DMS 273 treated with DMSO at 0.1 percent for 48 hours (cell line): ENCODE results near the gene PHKB.

Source experiments
- DNase-seq: peaks from one replicate; lab custom pipeline; 2025; lab: John Stamatoyannopoulos, UW

Gene PHKB

DNA sequence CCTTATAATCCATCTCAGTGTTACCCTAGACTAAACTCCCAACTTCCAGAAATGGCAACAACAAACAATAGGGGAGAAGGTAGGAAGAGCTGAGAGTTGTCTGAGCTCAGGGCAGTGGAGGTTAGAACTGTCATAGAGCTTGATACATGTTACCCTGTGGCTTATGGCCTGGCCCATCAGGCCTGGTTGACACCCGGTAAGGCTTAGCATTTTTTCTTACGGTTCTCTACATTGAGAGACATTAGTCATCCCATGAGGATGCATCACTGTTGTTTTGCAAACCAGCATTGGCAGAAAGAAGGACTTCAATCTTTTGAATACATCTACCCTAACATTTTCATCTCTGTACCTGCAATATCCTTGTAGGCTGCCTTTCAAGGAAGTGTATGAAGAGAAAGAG is 226.6 kb downstream of the PHKB start:
- DNase-seq = no peak

DNA sequence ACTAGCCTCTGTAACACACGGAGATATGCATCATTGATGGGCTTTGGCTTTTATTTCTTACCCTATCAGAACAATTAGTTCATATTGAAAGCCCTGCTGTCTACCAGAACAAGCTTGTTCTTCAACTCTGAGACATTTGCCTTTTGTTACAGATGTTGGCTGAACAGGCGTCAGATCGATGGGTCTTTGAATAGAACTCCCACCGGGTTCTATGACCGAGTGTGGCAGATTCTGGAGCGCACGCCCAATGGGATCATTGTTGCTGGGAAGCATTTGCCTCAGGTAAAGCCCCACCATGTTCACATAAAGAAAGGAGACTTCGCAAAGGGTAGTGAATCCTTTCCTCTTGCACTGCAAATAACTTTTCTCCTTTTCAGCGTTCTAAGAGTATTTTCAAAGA is 232.1 kb downstream of the PHKB start:
- no peak for DNase-seq

DNA sequence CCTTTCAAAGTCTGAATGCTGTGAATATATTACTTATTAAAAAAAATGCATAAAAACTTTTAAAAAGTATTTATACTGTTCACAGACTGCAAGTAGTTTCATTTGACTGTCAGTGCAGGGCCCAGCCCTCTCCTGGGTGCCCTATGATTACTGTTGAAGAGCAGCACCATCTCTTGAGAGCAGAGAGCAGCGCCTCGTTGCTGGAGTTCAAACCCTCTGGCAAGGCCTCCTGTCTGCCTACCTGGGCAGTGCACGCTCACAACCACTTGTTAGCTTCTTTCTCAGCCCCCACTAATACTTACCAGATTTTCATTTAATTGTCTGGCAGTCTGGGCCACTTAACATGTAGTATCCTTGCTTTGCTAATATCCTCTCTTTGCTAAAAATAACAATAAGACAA is 233.4 kb downstream of the PHKB start:
- DNase-seq = no peak

DNA sequence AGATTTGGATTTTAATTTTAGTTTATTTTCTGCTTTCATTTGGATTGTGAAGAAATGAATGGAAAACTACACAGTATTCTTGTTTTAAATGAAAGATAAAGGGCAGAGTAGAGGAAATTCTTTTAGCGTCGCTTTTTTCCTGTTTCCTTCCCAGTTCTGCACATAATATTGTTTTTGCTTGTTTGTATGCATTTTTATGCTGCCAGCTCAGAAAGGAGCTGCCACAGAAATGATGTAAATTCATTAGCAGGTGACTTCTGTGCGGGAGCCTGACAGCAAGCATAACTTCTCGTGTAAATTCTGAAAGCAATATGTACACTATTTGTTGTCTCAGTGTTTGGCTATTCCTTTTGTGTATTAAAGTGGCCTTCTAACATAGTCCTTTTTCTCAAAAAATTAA is 234.6 kb downstream of the PHKB start:
- no peak for DNase-seq

DNA sequence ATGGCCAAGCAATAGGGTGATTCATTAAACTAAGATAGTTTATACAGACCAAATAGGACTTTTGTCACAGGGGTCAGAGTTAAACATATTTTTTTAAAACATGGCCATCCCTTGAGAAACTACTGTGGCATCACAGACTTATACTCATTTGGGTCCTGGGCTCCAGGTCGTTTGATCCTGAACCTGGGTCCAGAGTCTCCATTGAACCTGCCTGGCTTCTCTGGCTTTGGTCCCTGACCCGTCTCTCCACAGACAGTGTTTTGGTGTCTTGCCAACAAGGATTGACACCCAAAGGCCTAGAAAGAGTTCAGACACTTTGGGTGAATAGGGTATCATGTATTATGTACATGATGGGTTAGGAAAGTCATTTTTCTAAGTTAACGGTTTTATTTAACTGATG is 236.7 kb downstream of the PHKB start:
- no peak for DNase-seq

DNA sequence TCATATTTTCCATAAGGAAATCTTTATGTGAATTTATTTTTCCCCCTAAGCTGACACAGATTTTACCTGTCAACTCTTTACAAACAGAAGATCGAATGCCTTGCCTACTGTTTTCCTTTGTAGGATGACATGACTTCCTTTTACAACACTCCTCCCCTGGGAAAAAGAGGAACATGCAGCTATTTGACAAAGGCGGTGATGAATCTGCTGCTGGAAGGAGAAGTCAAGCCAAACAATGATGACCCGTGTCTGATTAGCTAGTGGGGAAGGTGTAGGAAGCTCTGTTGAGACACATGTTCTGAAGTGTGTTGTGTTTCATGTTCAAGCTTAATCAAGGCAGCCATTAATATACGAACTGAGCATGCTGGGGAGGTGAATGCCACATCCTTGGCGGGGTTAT is 238.0 kb downstream of the PHKB start:
- no peak for DNase-seq

DNA sequence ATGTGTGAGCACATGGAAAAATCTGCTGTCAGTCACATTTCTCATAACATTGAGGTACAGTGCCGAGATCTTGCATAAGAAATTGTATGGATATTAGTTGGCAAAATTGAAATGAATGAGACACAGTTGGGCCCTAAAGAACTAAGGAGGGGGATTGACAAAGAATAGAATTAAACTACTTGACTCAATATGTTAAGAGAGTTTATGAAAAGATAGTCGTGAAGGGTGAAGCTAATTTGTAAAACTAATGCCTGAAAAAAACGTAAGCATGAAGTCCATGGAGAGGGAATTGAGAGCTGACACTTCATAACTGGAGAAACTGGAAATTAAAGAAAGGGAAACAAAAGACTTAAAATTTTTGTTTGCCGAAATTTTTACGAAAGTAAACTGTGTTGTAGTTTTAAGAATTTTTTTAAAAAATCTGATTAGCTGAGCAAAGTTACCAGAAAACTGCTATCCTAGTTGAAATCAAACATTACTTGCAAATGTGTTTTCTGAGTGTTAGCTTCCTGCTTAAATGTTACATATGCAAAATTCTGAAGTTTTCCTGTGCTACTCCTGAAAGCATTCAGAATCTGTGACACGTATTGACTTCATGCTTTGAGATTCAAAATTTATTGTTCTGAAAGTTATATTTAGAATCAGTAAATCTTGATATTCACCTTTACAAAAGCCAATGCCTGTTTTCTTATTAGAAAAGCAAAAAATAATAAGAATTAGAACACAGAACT is 239.9 kb downstream of the PHKB start:
- DNase-seq = no peak

DNA sequence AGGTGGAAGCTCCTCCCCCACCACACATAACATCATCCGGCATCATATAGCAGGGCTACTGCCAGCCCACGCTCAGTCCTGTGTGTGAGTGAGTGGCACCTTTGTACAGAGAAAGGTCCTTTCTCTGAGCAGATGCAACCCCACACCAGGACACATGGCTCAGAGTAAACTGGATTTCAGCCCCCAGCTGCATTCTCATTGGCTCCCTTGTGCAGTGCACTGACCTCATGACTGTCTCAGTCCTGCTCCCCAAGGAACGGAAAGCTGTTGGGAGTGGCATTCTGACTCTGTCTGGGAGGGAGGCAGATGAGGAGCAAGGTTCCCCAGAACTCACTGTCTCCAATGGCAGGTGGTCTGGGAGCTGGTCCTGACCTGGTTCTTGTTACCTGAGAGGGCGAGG is 244.1 kb downstream of the PHKB start:
- no peak for DNase-seq

DNA sequence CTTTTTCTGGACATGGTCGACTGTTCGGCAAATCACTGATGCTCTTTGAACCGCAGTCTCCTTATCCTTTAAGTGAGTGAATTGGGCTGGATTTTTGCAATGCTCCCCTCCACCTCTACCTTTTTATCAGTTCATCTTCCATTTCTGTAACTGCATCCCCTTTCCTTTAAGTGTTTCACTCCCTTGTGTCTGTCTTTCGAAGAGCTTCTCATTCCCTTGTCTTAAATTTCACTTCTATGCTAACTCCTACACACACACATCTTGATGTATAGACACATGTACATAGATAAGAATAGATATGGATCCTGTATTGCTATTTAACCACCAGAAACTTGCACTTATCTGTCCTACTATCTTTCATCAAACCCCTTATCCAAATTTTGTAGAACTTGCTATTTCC is 250.7 kb downstream of the PHKB start:
- DNase-seq = no peak

DNA sequence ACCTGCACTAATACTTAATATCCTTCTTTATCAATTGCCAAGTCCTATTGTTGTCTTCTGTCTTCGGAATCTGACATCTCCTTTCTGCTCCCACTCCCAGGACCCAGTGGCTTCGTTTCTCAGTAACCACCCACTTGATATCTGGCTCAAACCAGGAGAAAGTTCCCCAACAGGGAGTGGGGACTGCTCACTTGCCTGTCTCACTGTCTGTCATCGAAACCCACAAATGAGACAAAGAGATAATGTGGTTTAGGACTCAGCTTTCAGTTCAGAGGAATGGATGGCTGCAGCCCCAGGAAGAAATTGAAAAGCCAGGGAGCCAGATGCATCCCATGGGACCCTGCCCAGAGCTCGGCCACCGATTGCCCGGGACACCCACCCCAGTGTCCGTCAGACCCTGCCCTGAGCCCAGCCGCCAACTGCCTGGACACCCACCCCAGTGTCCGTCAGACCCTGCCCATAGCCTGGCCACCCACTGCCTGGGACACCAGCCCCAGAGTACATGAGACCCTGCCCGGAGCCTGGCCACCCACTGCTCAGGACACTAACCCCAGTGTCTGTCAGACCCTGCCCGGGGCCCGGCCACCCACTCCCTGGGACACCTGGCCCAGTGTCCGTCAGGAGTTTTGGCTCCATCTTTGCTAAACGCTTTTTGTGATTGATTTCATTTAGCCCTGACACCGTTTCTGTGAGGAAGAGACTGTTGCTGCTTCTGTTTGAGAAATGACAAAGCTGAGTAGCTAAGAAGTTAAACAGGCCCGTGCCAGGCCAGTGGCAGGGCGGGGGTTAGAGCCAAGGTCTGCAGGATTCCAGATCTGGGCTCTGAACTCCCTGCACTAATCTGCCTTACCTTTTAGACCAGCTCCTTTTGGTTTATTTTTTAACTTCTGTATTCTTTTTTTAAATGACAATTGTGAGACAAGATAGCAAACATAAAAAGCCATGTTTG is 251.4 kb downstream of the PHKB start:
- DNase-seq = no peak

DNA sequence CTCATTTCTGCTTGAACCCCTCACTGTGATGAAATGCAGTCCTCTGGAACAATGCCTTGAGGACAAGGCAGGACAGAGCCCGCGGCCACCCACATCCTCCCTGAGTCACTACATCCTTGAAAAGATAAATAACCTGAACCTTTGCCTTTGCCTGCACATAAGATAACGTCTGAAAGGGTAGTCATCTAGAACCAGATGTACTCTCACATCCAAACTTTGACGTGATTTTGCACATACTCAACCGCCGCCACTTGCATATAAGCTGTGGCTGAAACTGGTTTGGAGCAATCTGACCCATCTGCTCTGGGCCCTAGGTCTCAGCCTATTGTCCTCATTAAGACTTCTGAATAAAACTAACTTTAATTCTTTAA is 252.1 kb downstream of the PHKB start:
- DNase-seq = no peak

DNA sequence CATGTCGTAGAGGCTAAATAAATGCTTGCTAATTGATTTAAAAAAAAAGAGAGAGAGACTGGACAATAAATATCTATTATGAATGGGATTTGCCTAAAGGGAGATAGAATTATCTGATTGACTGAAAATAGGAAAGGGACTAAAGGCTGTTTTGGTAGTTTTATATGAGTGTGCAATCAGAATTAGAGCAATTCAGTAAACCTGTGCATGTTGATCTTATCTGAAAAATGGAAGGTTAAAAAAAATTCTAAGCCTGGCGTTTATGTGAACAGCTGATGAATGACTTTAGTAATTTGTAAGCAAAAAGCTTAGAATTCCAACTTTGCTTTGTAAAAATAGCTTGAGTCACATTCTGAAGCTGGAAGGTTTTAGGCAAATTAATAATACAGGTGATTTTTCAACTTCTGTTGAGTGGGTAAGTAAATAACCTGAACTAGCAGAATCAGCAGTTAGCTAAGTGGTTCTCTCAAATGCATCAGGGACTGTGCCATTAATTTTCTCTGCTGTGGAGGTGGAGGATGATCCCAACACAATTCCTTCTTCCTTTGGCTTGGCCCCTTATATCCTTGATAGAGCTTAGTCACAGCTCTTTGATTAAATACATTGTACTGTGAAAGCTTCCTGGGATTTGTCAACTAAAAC is 254.4 kb downstream of the PHKB start:
- DNase-seq = no peak

DNA sequence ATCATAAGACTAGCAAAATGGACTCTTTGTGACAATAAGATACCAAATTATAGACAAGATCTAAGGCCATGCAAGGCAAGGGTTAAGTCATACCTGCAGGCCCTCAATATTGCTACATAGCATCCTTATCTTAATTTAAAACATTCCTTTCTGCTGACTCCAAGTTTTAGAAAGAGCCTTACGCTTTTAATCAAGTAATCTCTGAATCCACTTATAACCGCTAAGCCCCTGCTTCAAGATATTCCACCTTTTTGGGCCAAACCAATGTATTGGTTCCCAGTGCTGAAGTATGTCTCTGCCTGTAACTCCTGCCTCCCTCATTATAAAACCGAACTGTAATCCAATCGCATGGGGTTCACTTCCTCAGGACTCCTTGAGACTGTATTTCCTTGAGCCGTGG is 255.4 kb downstream of the PHKB start:
- no peak for DNase-seq

DNA sequence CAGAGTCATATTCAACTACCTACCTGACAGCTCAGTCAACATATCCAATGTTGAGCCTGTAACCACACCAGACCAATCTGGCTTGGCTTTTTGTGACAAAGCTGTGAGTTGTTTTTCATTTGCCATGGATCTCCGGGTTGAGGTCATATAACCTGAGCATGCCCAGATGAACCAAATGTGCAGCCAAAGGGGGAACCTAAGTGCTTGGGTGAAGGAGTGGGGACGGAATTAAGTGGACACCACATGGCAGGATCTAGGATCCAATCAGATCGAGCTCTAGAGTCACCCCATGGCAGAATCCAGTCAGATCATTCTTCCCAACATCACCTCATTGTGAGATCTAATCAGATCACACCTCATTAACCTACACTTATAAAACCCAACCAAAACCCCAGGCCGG is 258.6 kb downstream of the PHKB start:
- no peak for DNase-seq

DNA sequence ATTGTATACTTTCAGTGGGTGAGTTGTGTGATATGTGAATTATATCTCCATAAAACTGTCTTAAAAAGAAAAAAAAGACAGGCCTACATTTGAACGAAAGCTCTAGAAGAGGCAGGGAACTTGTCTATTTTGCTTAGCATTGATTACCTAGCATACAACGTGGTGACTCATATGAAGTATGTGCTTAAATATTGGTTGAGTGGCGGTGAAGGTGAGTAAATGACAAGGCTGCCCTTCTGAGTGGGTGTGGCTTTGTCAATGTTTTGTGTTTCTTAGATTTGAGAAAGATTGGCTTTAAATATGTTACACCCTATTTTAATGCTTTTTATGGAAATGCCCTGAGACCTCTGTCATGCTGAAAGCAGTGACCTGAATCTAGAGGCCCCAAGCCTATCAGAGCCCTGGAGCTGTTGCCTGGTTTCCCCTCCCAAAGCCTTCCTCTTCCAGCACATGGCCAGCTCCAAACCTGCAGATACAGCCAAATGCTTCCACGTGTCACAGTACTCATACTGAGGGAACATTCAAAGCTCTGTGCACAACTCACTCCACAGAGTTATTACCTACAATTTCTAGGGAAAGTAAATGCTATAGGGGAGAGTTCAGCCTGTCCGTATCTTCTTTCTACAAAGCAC is 260.0 kb downstream of the PHKB start:
- DNase-seq = no peak

DNA sequence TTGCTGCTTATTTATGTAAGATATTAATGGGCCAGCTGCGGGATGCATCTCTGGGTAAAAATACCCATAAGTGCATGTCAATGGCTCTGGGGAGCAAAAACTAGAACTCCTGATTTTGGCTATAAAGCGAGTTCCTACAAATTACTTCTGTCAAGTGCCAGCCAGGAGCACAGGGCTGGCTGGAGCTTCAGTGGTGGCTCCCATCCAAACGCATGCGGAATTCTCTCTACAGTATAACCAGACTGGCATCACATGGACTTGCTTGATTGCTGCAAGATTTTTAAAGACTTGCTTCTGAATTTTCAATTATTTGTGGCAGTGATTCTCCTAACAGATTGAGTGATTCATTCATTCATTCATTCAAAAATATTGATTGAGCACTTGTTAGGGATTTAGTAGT is 260.9 kb downstream of the PHKB start:
- DNase-seq = no peak

DNA sequence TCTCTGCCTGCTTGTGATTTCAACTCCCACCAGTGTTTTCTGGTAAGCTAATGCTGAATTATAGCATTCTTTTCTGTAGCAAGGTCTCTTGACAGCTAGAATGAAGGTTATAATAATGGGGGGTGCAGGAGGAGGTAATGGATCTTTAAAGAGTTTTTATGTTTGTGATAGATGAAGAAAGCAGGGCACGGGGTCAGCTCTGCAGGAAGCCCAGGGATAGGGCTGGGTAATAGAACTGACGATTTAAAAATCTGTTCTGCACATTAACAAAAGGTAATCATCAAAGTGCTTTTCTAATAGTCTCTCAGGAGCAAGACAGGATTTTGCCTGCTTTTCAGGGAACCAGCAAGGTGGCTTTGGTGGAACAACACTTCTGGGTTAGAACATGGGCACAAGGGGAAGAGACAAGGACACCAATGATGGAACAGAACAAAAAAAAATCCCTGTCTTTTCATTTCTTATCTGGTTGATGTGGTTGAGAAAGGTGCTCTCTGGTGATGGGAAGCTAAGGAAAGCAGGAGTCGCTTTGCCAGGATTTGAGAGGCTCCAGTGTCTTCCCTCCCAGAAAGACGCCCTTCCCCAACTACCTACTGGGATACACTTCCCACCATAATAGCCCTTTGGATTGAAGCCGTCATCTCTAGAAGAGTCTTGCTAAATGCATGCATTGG is 263.1 kb downstream of the PHKB start:
- DNase-seq = no peak

DNA sequence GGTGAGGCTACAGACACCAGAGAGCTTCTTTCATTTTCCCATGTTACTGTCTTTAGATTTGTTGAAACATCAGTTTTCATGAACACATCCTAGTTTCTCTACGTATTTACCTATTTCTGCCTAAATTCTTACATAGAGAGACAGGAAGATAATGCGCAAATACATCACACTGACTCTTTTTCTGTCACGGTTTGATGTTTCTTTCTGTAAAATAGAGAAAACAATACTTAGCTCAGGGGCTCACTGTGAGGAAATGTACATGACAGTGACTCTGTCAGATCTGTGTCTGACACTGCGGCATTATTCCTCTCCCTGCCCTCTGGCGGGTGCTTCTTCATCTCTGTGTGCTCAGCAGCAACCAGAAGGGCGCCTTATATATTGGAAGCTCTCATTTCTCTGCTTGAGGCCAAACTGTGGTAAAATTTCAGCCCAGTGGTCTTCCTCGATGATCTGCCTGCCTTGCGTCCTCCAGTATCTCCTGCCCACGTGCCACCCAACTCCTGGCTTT is 264.1 kb downstream of the PHKB start:
- no peak for DNase-seq

DNA sequence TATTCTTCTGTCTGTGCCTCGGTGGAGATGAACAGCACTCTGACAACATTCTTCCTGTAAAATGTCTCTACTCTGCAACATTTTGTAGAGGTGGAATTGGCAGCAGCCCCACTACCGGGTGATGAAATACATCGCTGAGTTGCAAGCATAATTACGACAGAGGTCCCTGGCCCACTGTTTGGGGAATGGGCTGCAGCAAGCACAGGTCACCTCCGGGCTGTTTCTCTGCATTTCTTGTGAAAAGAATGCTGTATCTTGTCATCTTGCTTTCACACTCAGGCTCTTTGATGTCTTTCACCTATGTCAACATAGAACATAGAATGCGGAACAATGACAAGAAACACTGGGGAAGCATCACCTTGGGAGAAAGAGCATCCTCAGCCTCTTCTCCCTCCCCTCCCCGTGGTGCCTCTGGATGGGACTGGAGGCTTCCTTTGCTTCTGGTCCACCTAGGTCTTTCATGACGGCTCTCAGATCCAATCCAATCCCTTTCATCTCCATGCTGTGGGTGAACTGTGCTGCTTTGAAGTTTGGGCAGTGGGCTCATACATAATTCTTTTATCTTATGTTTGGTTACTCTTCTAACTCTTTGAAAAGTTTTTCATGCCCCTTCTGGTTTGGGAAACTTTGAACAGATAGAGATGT is 265.0 kb downstream of the PHKB start:
- DNase-seq = no peak

DNA sequence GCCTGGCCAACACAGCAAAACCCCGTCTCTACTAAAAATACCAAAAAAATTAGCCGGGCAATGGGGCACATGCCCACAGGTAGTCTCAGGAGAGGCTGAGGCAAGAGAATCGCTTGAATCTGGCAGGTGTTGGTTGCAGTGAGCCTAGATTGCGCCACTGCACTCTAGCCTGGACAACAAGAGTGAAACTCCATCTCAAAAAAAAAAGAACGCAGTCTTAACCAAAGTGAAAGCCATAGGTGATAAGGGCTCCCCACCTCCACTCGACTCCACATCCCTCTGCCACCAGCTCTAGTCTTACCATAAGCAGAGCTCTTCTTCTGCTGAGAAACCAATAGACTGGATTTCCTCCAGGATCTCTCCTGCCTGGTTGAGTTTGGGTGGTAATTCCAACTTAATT is 266.0 kb downstream of the PHKB start:
- DNase-seq = no peak

DNA sequence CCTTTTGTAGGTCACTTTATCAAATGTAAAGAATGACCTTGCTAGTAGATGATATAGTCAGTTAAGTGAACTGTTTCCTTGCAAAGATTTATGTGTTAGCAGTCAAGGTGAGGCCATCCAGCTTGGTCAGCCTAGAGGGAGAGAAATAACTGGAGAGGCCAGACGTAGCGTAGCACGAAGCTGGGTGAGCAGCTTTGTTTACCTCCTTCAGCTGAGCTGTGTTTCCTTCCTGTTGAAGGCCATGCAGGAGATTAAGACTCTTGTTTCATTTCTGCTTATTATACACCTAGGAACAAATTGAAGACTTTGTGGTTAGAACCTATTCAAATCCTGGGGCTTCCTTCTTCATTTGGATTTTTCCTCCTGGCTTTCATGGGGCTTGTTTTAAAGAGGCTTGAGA is 267.1 kb downstream of the PHKB start:
- DNase-seq = no peak
